Skin epidermis (tissue), 12 donors: Measurements from ENCODE around the gene WNT6.

Experiments
- H3K27ac ChIP-seq, 21 experiments: fragments of 200-600 bp; sonication (generic) in 11 of 21; one replicate each; pipeline ENCODE4 v1.5.0; 2020; ENCODE audit warnings: mild to moderate bottlenecking in 3 of 21, inconsistent platforms in 2 of 21, moderate library complexity in 2 of 21
- H3K4me3 ChIP-seq, 7 experiments: fragments of 200-600 bp; sonication (generic) in 2 of 7; one replicate each; pipeline ENCODE4 v1.5.0; 2020; ENCODE audit warnings: inconsistent platforms in 2 of 7, mild to moderate bottlenecking in 2 of 7, moderate library complexity in 1 of 7

The WNT6 gene

DNA sequence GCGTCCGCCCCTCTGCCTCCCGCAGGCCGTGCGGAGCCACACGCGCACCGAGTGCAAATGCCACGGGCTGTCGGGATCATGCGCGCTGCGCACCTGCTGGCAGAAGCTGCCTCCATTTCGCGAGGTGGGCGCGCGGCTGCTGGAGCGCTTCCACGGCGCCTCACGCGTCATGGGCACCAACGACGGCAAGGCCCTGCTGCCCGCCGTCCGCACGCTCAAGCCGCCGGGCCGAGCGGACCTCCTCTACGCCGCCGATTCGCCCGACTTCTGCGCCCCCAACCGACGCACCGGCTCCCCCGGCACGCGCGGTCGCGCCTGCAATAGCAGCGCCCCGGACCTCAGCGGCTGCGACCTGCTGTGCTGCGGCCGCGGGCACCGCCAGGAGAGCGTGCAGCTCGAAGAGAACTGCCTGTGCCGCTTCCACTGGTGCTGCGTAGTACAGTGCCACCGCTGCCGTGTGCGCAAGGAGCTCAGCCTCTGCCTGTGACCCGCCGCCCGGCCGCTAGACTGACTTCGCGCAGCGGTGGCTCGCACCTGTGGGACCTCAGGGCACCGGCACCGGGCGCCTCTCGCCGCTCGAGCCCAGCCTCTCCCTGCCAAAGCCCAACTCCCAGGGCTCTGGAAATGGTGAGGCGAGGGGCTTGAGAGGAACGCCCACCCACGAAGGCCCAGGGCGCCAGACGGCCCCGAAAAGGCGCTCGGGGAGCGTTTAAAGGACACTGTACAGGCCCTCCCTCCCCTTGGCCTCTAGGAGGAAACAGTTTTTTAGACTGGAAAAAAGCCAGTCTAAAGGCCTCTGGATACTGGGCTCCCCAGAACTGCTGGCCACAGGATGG lies 14.0 kb downstream of the WNT6 start:
- Histone ChIP-seq H3K27ac (no peak overlapping the region), H3K4me3 (no peak overlapping the region)

DNA sequence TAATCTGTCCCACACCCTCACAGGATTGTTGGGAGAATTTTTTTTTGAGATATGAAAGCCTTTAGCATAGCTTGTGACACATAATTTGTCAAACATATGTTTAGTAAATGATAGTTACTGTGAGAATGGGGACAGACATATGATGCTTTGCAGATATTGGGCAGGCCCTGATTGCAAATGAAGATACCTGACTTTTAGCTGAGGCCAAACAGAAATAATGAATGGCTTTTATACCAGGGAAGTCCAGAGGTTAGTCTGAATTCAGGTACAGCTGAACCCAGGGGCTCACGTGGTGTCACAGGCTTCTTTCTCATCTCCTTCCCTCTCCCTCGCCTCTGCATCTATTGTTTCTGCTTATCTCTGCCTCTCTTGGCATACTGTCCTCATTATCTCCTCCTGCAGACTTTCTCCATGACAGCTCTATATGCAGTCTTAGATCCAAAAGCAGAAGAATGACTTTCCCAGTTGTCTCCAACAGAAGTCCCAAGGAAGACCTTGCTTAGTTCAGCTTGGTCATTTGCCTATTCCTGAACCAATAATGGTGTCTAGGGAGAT lies 16.2 kb downstream of the WNT6 start:
- Histone ChIP-seq H3K27ac (no peak overlapping the region), H3K4me3 (no peak overlapping the region)

DNA sequence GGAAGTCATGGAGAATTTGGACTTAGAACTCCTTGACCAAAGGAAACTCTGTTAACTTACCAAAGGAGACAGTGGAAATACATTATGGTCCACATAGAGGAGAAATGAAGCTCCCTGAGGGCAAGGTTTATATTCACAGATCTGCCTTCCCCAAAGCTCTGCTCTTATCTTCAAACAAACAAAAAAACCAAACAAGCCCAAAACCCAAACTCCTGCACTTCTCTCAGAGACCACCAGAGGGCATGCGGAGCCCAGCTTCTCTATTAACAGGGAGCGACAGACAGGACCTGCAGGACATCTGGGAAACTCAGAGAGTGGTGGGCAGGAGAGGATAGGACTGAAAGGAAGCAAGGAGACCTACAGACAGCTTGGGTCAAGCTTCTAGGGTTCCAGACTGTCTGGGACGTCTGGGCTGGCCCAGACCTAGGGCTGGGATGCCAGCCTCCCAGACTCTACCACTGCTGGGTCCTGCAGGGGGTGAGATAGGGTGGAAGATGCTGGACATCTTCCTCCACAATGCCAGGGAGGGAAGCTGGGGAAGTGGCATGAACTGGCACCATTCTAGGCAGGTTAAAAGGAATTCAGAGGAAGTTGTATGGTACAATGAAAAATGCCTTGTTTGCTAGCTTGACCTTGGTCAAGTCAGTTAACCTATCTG lies 17.1 kb downstream of the WNT6 start:
- peak overlapping the region in 2 of 21 experiments; percentile 35 to 37 for H3K27ac ChIP-seq
- H3K4me3 ChIP-seq, result no peak overlapping the region

DNA sequence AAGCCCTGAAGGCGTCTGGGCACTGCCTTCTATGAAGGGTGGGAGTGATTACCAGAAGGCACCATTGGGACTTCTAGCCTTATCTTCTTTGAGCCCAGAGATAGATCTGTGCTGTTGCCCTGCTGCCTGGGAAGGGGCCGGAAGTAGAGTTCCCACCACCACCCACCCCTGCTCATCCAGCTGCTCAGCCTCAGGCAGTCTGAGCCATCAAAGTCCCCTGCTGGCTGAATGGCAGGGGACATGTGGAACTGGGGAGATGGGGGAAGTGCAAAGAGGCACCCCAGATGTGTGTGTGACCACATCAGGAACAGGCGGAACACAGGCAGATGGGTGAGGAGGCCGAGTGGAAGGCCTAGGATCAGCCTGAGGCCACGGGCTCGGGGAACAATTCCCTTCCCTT lies 17.7 kb downstream of the WNT6 start:
- Histone ChIP-seq H3K27ac (peak overlapping the region in 2 of 21 experiments; percentile 35 to 37), H3K4me3 (no peak overlapping the region)

DNA sequence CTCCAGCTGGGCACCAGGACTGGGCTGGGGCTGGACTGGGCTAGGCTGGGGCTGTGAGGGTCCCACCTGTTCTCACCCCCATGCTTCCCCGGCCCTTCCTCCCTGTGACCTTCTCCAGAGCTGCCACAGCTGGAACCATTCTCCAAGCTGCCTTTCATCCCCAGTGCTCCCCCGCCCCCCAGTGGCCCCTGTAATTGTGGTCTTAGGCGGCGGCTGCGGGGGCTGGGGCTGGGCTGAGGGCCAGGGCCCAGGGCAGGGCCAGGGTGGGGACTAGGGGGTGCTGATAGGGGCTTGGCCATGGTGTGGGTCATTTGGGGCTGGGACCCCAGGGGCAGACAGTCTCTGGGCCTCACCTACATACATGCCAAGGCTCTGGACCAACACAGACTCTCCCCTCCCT lies 18.3 kb downstream of the WNT6 start:
- no peak overlapping the region for H3K4me3 ChIP-seq
- H3K27ac ChIP-seq, result peak overlapping the region in 2 of 21 experiments; percentile 35 to 37

DNA sequence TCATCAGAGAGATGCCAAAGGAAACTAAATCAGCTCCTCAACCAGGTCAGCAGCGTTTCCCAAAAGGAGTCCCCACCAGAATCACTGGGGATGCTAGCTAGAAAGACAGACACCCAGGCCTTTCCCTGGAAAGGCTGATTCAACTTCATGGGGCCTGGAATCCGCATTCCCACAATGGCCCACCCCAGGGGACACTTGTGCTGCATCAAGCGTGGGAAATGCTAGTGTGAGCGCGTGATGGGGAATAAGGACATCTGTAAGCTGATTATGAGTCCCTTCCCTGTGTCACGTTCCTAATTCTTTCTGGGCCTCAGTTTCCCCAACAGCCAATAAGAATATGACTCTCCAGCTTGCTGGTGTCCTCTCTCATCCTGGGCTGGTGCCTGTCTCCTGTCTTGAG lies 18.9 kb downstream of the WNT6 start:
- no peak overlapping the region for H3K4me3 ChIP-seq
- peak overlapping the region in 1 of 21 experiments; percentile 31 for H3K27ac ChIP-seq

DNA sequence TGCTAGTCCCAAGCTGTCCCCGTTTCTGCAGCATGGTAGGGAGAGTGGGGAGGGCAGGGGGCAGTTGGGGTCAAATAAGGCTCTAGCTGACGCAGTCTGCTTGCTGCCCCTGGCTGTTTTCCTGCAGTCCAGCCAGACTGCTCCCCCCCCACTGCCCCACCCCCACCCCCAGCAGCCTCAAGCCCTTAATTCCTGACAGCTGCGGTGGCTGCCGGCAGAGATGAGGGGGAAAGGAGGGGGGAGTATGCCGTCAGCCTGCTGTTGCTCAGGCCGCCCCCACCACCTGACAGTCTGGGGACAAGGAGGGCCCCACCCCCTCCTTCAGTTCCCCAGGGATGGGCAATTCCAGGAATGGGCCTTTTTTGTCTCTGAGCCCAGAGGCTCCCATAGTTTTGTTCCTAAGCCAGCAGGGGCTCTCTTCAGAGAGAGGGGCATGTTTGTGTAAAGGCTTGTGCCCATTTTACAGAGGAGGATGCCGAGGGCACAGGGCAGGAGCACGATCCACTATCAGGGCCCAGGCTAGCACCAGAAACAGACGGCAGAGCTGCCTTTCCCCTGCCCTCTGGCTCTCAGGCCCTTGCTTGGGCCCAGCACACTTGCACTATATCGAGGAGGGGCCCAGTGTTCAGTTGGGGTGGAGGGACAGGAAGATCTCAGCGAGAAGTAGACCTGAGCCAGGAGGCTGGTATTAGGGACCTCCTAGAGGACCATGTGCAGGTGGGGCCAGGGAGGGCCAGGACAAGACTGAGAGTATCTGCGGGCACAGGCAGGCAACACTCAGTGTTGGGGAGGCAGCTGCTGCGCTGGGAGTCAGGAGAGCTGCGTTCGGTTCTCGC lies 19.5 kb downstream of the WNT6 start:
- peak overlapping the region in 1 of 7 experiments; percentile 32 for H3K4me3 ChIP-seq

DNA sequence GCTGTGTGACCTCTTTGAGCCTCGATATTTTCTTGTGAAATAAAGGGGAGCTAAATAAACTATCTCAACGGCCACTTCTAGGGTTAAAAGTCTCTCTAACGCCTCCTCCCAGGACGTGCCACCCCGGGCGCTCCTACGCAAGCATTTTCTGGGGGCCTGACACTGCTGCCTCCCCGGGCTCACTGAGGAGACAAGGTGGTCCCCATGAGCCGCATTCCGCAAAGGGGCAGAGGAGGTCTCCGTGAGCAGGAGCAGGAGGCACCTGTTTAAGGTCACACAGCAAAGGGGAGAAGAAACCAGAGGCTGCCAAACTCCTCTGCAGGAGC lies 20.1 kb downstream of the WNT6 start:
- Histone ChIP-seq H3K4me3 (peak overlapping the region; percentile 32 to 51 (median 45)), H3K27ac (peak overlapping the region in 12 of 21 experiments; percentile 54 to 94 (median 89))

More for the DNA sequence above, 19.5 kb downstream of the WNT6 start:
- H3K27ac ChIP-seq, result peak overlapping the region in 8 of 21 experiments; percentile 85 to 94 (median 90)

DNA sequence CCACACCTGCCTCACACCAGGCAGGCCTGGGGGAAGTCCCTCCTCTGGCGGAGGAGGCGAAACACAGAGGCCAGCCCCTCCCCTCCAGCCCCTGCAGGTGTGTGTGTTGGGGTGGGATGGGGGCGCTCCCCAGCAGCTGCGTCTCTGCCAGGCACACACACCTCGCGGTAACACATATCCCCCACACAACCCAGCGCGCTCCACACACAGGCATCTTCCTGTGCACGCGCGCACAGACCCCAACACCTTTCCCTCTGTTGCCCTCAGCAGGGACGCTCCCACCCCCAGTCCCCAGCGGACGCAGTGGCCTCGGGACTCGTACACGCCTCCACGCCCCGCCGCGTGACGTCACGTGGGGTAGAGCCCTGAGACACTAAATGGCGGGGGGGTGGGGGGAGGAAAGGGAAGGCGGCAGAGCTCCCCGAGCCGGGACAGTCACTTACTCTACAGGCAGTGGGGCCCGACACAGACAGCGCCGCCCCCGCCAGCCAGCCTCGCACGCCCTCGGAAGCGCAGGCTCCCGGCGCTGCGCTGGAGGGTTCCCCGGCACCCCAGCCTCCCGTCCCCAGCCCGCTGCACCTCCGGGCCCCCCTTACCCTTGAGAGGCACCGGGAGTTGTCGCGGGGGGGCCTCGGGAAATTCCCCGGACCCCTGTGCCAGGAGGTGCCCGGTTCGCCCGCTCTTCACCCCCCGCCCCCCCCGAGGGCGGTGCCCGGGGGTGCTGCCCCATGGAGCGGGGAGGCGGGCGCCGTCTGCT lies 20.7 kb downstream of the WNT6 start, which contains the start of gene WNT10A:
Gene WNT10A (plus strand): TSS at position 751 of the 757 bp plus-strand sequence. CDS start 144 bp downstream, outside the sequence.
- Histone ChIP-seq H3K4me3 (peak within 1 kb of the TSS; percentile 32 to 51 (median 45)), H3K27ac (peak within 1 kb of the TSS; percentile 44 to 94 (median 84))

DNA sequence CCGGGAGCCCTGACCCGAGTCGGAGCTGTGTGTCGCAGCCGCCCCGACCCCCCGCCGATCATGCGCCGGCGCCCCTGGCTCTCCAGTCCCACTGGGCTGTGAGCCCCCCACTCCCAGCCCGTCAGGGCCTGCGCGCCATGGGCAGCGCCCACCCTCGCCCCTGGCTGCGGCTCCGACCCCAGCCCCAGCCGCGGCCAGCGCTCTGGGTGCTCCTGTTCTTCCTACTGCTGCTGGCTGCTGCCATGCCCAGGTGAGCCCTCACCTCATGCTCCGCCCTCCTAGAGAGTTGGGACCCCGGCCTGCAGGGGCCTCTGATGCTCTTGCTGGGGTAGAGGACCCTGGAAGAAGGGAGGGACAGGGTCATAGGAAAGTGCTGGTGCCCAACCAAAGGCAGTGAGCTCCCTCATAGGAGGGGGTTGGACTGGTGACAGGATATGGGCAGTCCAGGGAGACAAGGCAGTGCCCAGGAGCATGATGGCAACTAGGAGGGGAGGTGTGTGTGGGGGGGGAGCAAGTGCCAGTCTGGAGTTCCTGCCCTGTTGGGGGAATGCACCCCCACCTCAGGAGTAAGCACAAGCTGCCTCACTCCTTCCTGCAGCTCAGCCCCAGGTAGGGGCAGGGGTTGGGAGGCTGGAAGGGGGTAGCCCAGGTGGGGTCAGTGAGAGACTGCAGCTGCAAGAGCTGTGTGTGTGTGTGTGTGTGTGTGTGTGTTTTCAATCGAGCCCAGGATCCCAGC lies 21.4 kb downstream of the WNT6 start:
- H3K4me3 ChIP-seq, result peak overlapping the region; percentile 32 to 51 (median 45)
- peak overlapping the region; percentile 44 to 94 (median 84) for H3K27ac ChIP-seq

DNA sequence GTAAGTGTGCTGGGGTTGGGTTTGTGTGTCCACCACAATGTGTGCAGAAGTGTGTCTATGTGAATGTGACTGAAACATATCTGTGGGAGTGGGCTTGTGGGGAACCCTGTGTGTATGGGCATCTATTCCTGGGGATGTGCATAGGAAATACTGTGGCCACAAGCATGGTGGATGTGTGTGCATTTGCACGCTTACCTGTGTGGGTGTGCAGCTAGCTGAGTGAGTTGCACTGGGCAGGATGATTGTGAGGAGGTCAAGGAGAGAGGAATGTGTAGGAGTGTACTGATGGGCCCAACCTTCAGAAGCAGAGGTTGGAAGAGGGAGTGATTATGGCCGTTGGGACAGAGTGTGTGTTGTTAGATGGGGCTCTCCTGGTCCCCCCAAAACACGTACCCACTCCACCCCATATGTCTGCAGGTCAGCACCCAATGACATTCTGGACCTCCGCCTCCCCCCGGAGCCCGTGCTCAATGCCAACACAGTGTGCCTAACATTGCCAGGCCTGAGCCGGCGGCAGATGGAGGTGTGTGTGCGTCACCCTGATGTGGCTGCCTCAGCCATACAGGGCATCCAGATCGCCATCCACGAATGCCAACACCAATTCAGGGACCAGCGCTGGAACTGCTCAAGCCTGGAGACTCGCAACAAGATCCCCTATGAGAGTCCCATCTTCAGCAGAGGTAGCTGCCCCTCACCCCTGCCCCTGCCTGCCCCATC lies 22.3 kb downstream of the WNT6 start:
- H3K27ac ChIP-seq, result peak overlapping the region in 8 of 21 experiments; percentile 68 to 94 (median 90)
- peak overlapping the region in 4 of 7 experiments; percentile 45 to 51 (median 46) for H3K4me3 ChIP-seq

DNA sequence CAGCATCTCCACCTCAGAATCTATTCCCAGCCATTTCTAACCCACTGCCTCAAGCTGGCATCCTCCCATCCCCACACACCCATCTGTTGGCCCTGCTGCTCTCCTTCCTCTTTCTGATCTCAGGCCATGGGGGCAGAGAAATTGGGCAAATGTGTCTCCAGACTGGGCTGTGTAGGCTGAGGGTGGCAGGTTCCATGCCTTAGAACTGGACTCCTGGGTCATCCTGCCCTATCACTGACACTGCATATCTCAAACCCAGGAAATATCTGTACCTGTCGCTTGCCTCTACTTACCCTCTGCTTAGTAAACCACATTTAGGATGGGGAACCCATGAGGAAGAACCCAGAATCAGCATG lies 22.8 kb downstream of the WNT6 start:
- H3K27ac ChIP-seq, result peak overlapping the region in 9 of 21 experiments; percentile 32 to 94 (median 78)
- peak overlapping the region in 1 of 7 experiments; percentile 4 for H3K4me3 ChIP-seq

DNA sequence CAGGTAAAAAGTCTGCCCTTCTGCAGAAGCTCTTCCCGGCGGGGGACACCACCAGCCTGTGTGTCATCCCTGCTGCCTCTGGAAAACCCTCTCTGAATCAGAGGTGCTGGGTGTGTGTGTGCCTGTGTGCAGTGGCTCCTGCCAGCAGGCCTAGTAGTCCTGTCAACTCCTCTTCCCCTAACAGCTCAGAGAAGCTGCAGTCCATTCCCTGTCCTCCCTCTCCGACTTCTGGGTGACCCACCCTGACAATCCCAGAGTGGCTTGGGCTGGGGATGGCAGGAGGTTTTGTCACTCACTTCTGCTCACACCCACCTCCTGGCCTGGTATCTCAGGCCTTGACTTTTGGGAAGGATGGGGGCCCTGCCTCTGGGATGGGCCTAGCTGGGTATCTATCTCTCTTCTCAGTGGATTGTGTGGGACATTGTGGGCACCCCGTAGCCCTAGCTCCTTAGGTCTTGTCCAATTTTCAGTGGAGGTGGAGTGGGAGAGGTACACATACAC lies 23.3 kb downstream of the WNT6 start:
- Histone ChIP-seq H3K4me3 (peak overlapping the region in 1 of 7 experiments; percentile 40), H3K27ac (peak overlapping the region in 17 of 21 experiments; percentile 0 to 94 (median 76))

DNA sequence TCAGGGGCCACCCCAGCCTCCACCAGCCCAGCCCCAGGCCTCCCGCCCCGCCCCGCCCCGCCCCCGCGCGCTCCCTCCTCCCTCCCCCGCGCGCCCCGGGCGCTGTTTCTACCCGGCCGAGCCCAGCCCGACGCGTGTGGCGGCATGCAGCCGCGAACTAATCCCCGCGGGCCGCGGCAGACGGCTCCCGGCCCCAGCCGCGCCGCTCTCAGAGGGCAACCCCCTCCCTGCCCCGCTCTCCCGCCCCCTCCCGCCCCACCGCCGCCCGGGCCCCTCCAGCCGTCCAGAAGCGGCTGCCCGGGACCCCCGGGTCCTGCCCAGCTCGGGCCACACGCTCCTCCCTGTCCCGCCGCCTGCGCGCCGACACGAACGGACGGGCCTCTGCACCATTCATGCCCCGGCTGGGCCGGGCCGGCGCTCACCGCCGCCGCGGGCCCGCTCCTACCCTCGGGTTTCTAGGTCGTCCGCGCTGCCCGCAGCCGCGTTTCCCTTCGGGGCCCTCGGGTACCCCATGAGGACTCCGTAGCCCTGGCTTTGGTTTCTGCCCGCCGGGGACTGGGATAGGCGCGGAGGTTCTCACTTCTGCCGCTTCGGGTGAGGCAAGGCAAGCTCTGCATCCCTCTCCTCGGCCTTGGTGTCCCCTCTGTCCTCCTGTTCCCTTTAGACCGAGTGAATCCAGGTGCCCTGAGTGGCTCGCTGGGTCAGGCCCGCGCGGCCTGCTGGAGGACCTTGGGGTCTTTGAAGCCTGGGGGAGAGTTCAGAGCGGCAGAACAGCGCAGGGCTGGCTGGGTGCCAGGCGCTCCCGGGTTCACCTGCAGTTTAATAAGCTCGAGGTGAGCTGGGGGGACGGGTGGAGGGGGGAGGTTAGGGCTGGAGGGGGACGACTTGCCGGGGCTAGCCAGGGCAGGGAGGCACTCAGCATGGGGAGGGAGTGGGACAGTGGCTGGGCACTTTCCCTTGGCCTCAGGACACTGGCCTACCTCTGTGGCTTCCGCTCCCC lies 24.2 kb downstream of the WNT6 start:
- H3K27ac ChIP-seq, result peak overlapping the region in 20 of 21 experiments; percentile 0 to 94 (median 73)
- peak overlapping the region; percentile 25 to 40 (median 32) for H3K4me3 ChIP-seq

DNA sequence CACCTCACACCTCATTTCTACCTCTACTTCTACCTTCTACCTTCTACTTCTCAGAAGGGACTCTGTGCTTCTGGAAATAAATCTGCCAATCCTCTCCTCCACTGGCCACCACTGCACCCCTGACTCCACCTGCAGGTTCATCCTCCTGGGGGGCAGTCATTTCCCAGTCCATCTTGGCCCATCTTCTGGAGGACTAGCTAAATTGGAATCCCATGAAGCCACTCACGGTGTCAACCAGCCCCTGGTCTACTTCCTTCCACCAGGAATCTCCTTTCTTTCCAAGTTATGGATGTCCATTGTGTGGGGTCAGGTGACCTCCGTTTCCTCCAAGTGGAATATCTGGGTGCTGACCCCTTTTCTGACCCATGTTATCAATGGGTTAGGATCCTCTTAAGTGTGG lies 24.9 kb downstream of the WNT6 start:
- H3K27ac ChIP-seq, result peak overlapping the region in 8 of 21 experiments; percentile 72 to 94 (median 77)
- H3K4me3 ChIP-seq, result peak overlapping the region in 1 of 7 experiments; percentile 37
